Measurements from ENCODE around the gene C1QTNF12.

Gene C1QTNF12

GRCh38 chr1:1246577-1247340 lies at the start of gene C1QTNF12:
Gene C1QTNF12, minus strand, starts transcription at chr1:1246722. Its CDS starts 32 bp downstream, at chr1:1246690.
- H3K9me3 Mint-ChIP-seq: no peaks in the 10 kb centered on the region
- ATAC-seq (peak; percentile 3), DNase-seq (no peak)
- H3K4me3 Mint-ChIP-seq: peak within 1 kb of the TSS in 1 of 2 donors; percentile 31
- peaks cover 28% of the 10 kb centered on the region for H3K4me1 Mint-ChIP-seq
- no peak within 1 kb of the TSS for H3K27ac Mint-ChIP-seq
- no peaks in the 10 kb centered on the region for H3K27me3 Mint-ChIP-seq

DNA sequence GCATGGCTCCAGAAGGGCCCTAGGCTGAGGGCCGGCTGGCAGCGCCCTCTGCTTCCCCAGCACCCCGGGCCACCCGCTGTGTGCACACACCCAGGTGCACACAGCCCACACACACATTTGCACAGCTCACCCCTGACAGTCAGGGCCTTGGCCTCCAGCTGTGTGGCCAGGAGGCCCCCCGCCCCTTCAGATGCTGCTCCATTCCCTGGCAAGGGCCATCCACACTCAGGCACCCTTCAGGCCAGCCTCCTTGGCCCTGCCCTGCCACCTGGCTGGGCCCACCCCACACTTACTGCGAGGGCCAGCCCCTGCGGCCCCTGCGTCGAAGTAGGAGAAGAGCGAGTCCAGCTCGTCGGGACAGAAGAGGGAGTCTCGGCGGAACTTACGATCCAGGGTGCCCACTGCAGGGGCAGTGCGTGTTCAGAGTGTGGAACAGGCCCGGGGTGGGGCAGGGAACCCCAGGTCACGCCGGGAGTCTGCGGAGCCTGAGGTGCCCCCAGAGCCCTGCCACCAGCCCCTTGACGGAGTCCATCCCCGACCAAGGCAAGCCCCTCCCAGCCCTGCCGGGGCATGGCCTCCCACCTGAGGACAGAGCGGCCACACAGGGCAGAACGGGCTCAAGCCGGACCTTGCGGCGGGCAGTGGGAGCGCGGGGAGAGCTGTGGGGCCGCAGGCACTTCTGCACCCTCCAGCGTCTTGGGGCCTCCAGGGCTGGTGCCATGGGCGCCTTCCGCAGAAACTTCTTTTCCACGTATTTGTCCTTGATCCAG lies 48.8 kb upstream of the C1QTNF12 start:
- Mint-ChIP-seq H3K27me3 (peaks cover 2% of the 10 kb centered on the region), H3K4me3 (no peak overlapping the region), H3K27ac (no peak overlapping the region), H3K9me3 (peaks cover 0 to 1% of the 10 kb centered on the region in 2 donors), H3K4me1 (peaks cover 17% of the 10 kb centered on the region)
- no peak for DNase-seq
- ATAC-seq: no peak

GRCh38 chr1:1294250-1294890 lies 47.8 kb upstream of the C1QTNF12 start:
- peaks cover 0 to 7% of the 10 kb centered on the region in 2 donors for H3K9me3 Mint-ChIP-seq
- ATAC-seq: peak; percentile 0
- no peak overlapping the region for H3K27ac Mint-ChIP-seq
- peaks cover 8% of the 10 kb centered on the region for H3K27me3 Mint-ChIP-seq
- no peak overlapping the region for H3K4me3 Mint-ChIP-seq
- no peak for DNase-seq
- peaks cover 16% of the 10 kb centered on the region for H3K4me1 Mint-ChIP-seq

DNA sequence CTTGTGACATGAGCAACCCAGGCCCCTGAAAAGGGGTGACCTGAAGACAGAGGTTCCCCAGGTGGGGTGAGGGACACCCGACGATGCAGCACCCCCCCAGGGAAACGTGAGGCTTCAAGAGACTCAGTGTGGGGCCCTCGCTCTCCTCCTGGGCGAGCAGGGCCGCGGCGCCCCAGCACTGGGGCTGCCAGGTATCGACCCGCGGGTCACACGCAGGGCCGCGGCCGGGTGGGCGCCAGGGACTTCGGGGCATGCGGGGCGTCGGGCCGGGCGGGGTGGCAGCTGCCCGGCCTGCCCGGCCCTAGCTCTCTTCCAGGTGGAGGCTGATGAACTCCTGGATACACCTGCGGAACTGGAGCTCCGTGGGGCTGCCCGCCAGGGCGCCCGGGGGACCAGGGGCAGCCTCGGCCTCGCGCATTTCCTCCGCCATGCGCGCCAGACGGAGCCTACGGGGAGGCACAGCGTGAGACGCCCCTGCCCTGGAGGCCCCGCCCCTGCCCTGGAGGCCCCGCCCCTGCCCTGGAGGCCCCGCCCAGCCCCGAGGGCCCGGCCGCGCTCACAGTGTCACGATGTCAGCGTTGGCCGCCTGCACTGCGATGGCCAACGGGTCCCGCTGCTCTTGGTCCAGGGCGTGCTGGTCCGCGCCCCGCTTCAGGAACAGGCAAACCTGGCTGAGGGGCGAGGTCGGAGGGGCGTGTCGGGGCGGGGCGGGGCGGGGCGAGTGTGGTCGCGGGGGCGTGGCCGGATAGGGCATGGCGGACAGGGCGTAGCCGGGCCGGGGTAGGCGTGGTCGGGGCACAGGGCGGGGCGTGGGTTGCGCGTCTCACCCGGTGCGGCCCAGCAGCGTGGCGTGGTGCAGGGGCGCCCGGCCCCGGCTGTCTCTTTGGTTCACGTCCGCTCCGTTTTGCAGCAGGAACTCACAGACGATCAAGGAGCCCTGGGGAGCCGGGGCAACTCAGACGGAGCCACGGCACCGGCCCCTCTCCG lies 47.0 kb upstream of the C1QTNF12 start:
- Mint-ChIP-seq H3K27ac (no peak overlapping the region), H3K9me3 (peaks cover 0 to 7% of the 10 kb centered on the region in 2 donors), H3K4me1 (peaks cover 16% of the 10 kb centered on the region), H3K27me3 (peaks cover 8% of the 10 kb centered on the region), H3K4me3 (no peak overlapping the region)
- ATAC-seq (peak; percentile 19), DNase-seq (no peak)

DNA sequence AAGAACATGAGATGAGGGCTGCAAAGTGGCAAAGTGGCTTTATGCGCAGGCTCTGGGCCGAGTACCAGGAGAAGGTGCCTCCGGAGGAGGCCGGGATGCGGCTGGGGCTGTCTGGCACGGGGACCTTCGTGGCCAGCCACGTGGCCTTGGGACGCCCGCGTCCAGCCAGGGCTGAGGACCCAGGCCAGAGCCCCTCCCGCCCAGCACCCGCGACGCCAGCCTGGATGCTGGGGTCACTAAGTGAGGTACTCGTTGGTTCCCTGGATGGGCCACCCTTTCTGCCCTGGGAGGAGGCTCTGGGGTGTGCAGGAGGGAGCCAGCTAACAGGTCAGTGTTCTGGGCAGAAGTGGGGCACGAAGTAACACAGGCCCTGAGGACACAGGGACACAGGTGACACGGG lies 46.3 kb upstream of the C1QTNF12 start:
- no peak for DNase-seq
- Mint-ChIP-seq H3K9me3 (peaks cover 0 to 7% of the 10 kb centered on the region in 2 donors), H3K4me3 (no peak overlapping the region), H3K27me3 (peaks cover 8% of the 10 kb centered on the region), H3K27ac (no peak overlapping the region), H3K4me1 (peaks cover 16% of the 10 kb centered on the region)
- ATAC-seq: no peak

- ATAC-seq (no peak), DNase-seq (no peak)
- Mint-ChIP-seq H3K4me1 (peaks cover 16% of the 10 kb centered on the region), H3K4me3 (no peak overlapping the region), H3K9me3 (peaks cover 0 to 7% of the 10 kb centered on the region in 2 donors), H3K27me3 (peaks cover 8% of the 10 kb centered on the region), H3K27ac (peak overlapping the region in 1 of 2 donors; percentile 76)
These were observed 45.9 kb upstream of the C1QTNF12 start for GRCh38 chr1:1292442-1292779.

GRCh38 chr1:1291548-1292441 lies 45.3 kb upstream of the C1QTNF12 start:
- Mint-ChIP-seq H3K27ac (peak overlapping the region in 1 of 2 donors; percentile 76), H3K4me1 (peaks cover 16% of the 10 kb centered on the region), H3K4me3 (no peak overlapping the region), H3K27me3 (peaks cover 8% of the 10 kb centered on the region), H3K9me3 (peaks cover 0 to 7% of the 10 kb centered on the region in 2 donors)
- DNase-seq: peak; percentile 60 to 65
- ATAC-seq: peak; percentile 69

DNA sequence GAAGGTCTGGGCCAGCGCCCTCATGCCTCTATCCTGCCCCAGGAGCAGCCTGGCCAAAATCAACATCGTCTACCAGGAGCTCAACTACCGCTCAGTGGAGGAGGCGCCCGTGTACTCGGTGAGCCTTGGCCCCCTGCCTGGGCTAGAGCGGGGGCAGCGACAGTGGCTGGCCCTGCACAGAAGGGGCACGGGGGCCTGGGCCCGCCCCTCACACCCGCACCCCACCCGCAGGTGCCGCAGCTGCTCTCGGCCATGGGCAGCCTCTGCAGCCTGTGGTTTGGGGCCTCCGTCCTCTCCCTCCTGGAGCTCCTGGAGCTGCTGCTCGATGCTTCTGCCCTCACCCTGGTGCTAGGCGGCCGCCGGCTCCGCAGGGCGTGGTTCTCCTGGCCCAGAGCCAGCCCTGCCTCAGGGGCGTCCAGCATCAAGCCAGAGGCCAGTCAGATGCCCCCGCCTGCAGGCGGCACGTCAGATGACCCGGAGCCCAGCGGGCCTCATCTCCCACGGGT lies 44.6 kb upstream of the C1QTNF12 start:
- Mint-ChIP-seq H3K4me1 (peaks cover 16% of the 10 kb centered on the region), H3K9me3 (peaks cover 0 to 7% of the 10 kb centered on the region in 2 donors), H3K27me3 (peaks cover 8% of the 10 kb centered on the region), H3K27ac (no peak overlapping the region), H3K4me3 (no peak overlapping the region)
- no peak for ATAC-seq
- no peak for DNase-seq

DNA sequence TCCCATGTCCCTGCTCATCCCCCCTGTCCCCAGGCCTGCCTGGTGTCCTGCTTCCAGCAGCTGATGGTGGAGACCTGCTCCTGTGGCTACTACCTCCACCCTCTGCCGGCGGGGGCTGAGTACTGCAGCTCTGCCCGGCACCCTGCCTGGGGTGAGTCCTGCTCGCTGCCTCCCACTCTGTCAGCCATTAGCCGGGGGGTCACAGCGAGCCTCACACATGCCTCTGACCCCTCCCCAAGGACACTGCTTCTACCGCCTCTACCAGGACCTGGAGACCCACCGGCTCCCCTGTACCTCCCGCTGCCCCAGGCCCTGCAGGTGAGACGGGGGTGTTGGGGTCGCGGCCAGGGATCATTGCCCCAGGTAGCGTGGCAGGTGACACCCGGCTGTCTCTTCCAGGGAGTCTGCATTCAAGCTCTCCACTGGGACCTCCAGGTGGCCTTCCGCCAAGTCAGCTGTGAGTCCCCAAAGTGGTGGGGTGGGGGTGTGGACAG lies 43.8 kb upstream of the C1QTNF12 start:
- ATAC-seq (peak; percentile 43), DNase-seq (peak; percentile 74)
- Mint-ChIP-seq H3K9me3 (peaks cover 0 to 7% of the 10 kb centered on the region in 2 donors), H3K4me3 (peak overlapping the region in 1 of 2 donors; percentile 42), H3K4me1 (peaks cover 16% of the 10 kb centered on the region), H3K27me3 (peaks cover 8% of the 10 kb centered on the region), H3K27ac (peak overlapping the region in 1 of 2 donors; percentile 31)

- no peak for ATAC-seq
- H3K27me3 Mint-ChIP-seq: peaks cover 8% of the 10 kb centered on the region
- H3K27ac Mint-ChIP-seq: no peak overlapping the region
- H3K4me3 Mint-ChIP-seq: no peak overlapping the region
- peaks cover 30% of the 10 kb centered on the region for H3K4me1 Mint-ChIP-seq
- H3K9me3 Mint-ChIP-seq: peaks cover 0 to 7% of the 10 kb centered on the region in 2 donors
- no peak for DNase-seq
These were observed 41.0 kb upstream of the C1QTNF12 start for GRCh38 chr1:1287288-1288110.

GRCh38 chr1:1286313-1287261 lies 40.1 kb upstream of the C1QTNF12 start:
- peaks cover 24% of the 10 kb centered on the region for H3K4me1 Mint-ChIP-seq
- H3K27me3 Mint-ChIP-seq: peaks cover 8% of the 10 kb centered on the region
- no peak overlapping the region for H3K27ac Mint-ChIP-seq
- DNase-seq: no peak
- no peak overlapping the region for H3K4me3 Mint-ChIP-seq
- peaks cover 0 to 7% of the 10 kb centered on the region in 2 donors for H3K9me3 Mint-ChIP-seq
- no peak for ATAC-seq

GRCh38 chr1:1285611-1286311 lies 39.2 kb upstream of the C1QTNF12 start:
- no peak overlapping the region for H3K27ac Mint-ChIP-seq
- H3K27me3 Mint-ChIP-seq: peaks cover 8% of the 10 kb centered on the region
- peaks cover 0 to 7% of the 10 kb centered on the region in 2 donors for H3K9me3 Mint-ChIP-seq
- DNase-seq (no peak), ATAC-seq (peak; percentile 16)
- H3K4me1 Mint-ChIP-seq: peaks cover 23% of the 10 kb centered on the region
- H3K4me3 Mint-ChIP-seq: no peak overlapping the region
